Stimulated activated naive B cell treated with anti-CD40 and anti-IgM and Interleukin-4, amounts not matched to agents 10 μg/mL and 1 μg/mL and 100 μg/mL, for 72 hours (primary cell): ENCODE results near the gene VSTM5.
"Not testable (repeated sequence)": the region's sequence is repeated elsewhere in the genome, so short reads cannot be mapped to it uniquely, and the experiment has no call there.

Experiments used
- ATAC-seq, 2 donors: fragments of 150-1000 bp; cut with Tn5 transposase; replicated peaks; 2 replicates each; pipeline ENCODE4 v1.10.0; 2021; ENCODE audit warnings: moderate library complexity in 1 of 2
- DNase-seq: peaks from one replicate; pipeline ENCODE4 v3.0.0; 2021
- H3K27ac Mint-ChIP-seq: one replicate; pipeline ENCODE4 v1.8.0; 2022; ENCODE audit warnings: mild to moderate bottlenecking, mixed read lengths
- H3K27me3 Mint-ChIP-seq, 2 donors: one replicate each; pipeline ENCODE4 v1.8.0; 2022; ENCODE audit warnings: mixed read lengths in 2 of 2
- H3K36me3 Mint-ChIP-seq, 2 donors: one replicate each; pipeline ENCODE4 v1.8.0; 2022; ENCODE audit warnings: mixed read lengths in 2 of 2, mild to moderate bottlenecking in 1 of 2
- H3K4me1 Mint-ChIP-seq, 2 donors: one replicate each; pipeline ENCODE4 v1.8.0; 2022; ENCODE audit warnings: mixed read lengths in 2 of 2, mild to moderate bottlenecking in 1 of 2
- H3K4me3 Mint-ChIP-seq, 2 donors: one replicate each; pipeline ENCODE4 v1.8.0; 2022; ENCODE audit warnings: mild to moderate bottlenecking in 2 of 2, mixed read lengths in 2 of 2, moderate library complexity in 1 of 2
- H3K9me3 Mint-ChIP-seq, 2 donors: one replicate each; pipeline ENCODE4 v1.8.0; 2022; ENCODE audit warnings: mixed read lengths in 2 of 2, mild to moderate bottlenecking in 1 of 2

Gene VSTM5

DNA sequence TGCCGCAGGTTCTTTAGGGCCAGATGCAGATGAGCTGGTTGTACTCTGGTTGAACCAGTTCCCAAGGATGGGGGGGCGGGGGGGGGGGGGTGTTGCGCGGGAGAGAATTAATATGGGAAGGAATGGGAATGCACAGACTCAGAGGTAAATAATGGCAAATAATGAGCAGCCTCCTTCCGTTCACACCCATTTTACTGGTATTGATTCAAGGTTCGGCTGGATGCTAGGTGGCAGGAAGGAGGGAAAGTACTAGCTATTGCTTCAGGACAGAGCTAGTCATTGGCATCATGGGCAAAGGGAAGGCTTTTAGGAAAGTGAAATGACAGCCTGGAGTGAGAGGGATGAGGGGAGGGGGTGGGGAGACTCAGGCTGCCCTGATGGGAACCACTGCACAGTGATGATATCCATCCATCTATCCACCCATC is at the start of gene VSTM5:
Gene VSTM5, minus strand, starts transcription at position 25 of the 425 bp plus-strand sequence. CDS start 116 bp downstream, outside the sequence.
- ATAC-seq (no peak), DNase-seq (no peak)
- peak within 1 kb of the TSS; percentile 56 to 71 for H3K4me3 Mint-ChIP-seq
- H3K36me3 Mint-ChIP-seq = peaks cover 0 to 2% of the 10 kb centered on the region in 2 donors
- peaks cover 25% of the 10 kb centered on the region in 2 donors for H3K27me3 Mint-ChIP-seq
- H3K9me3 Mint-ChIP-seq = no peaks in the 10 kb centered on the region
- no peaks in the 10 kb centered on the region for H3K4me1 Mint-ChIP-seq
- no peak within 1 kb of the TSS for H3K27ac Mint-ChIP-seq

GRCh38 chr11:93895106-93895862 is 44.9 kb upstream of the VSTM5 start:
- DNase-seq = no peak
- peak; percentile 70 to 76 for ATAC-seq
- no peak overlapping the region for H3K4me3 Mint-ChIP-seq
- no peaks in the 10 kb centered on the region for H3K4me1 Mint-ChIP-seq
- H3K27me3 Mint-ChIP-seq = peaks cover 50% of the 10 kb centered on the region in 2 donors
- peaks cover 0 to 3% of the 10 kb centered on the region in 2 donors for H3K9me3 Mint-ChIP-seq
- no peaks in the 10 kb centered on the region for H3K36me3 Mint-ChIP-seq
- no peak overlapping the region for H3K27ac Mint-ChIP-seq

DNA sequence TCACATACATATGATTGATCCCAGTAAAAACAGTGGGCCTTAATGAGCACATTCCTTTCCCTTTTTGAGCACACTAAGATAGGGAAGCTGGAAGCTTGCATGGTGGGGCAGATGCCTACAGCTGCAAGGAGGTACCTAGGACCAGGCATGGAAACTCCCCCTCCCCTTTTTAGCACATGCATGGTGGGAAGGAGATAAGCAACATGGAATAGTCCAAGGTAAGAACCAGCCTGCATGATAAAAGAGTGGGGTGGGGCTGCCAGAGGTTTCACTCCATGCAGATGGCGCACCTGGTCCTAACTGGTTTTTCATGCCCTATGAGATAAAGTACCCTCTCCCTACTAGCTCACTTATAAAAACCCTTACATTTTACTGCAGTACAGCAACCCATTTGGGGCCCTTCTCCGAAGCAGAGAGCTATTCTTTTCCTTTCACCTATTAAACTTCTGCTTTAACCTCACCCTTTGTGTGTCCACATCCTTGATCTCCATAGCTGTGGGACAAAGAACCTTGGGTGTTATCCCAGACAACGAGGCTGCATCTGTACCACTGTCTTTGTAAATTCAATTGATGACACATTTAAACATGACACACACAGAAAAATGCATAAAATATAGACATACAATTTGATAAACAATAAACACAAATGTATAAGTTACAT is 40.1 kb upstream of the VSTM5 start:
- no peak for DNase-seq
- H3K4me1 Mint-ChIP-seq = no peaks in the 10 kb centered on the region
- H3K36me3 Mint-ChIP-seq = no peaks in the 10 kb centered on the region
- H3K4me3 Mint-ChIP-seq = no peak overlapping the region
- ATAC-seq = no peak
- H3K27ac Mint-ChIP-seq = no peak overlapping the region
- peaks cover 32 to 36% of the 10 kb centered on the region in 2 donors for H3K27me3 Mint-ChIP-seq
- peaks cover 0 to 2% of the 10 kb centered on the region in 2 donors for H3K9me3 Mint-ChIP-seq

GRCh38 chr11:93887111-93887510 is 36.7 kb upstream of the VSTM5 start:
- Mint-ChIP-seq H3K36me3 (no peaks in the 10 kb centered on the region), H3K27ac (no peak overlapping the region), H3K27me3 (peaks cover 18 to 29% of the 10 kb centered on the region in 2 donors), H3K4me1 (no peaks in the 10 kb centered on the region), H3K9me3 (peaks cover 4 to 9% of the 10 kb centered on the region in 2 donors), H3K4me3 (no peak overlapping the region)
- ATAC-seq (no peak), DNase-seq (no peak)

DNA sequence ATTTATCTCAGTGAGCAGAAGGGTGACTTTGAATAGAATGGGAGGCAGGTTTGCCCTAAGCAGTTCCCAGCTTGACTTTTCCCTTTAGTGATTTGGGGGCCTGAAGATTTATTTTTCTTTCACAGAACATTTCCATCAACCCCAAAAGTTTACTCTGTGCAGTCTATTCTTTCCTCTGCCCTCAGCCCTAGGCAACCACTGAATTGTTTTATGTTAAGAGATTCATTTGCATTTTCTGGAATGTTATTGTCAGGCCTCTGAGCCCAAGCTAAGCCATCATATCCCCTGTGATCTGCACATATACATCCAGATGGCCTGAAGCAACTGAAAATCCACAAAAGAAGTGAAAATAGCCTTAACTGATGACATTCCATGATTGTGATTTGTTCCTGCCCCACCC is 28.7 kb upstream of the VSTM5 start:
- not testable (repeated sequence) for H3K36me3 Mint-ChIP-seq, H3K4me1 Mint-ChIP-seq, DNase-seq, ATAC-seq, H3K27ac Mint-ChIP-seq, H3K4me3 Mint-ChIP-seq, H3K27me3 Mint-ChIP-seq
- peaks cover 3 to 11% of the 10 kb centered on the region in 2 donors for H3K9me3 Mint-ChIP-seq

DNA sequence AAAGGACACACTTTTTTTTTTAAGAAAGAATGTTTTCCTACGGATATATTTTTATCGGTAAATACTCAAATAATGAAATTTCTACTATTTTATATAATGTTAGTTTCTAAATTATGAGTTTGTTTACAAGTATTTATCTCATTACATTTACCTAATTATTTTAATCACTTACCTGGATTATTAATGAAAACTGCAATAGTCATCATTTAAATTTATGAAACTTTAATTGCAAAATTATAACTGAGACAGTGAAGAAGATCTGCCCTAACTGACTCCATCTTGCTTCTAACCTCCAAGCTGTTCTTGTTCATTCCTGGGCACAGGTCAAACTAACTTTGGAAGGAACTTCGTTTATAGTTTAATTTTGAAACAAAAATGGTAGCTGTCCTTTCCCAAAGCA is 25.2 kb upstream of the VSTM5 start:
- H3K27me3 Mint-ChIP-seq = peaks cover 0 to 7% of the 10 kb centered on the region in 2 donors
- no peak overlapping the region for H3K27ac Mint-ChIP-seq
- no peaks in the 10 kb centered on the region for H3K9me3 Mint-ChIP-seq
- DNase-seq (no peak), ATAC-seq (no peak)
- no peak overlapping the region for H3K4me3 Mint-ChIP-seq
- H3K36me3 Mint-ChIP-seq = no peaks in the 10 kb centered on the region
- H3K4me1 Mint-ChIP-seq = no peaks in the 10 kb centered on the region

- no peak overlapping the region for H3K27ac Mint-ChIP-seq
- peaks cover 0 to 4% of the 10 kb centered on the region in 2 donors for H3K9me3 Mint-ChIP-seq
- DNase-seq = no peak
- H3K27me3 Mint-ChIP-seq = peaks cover 0 to 4% of the 10 kb centered on the region in 2 donors
- H3K36me3 Mint-ChIP-seq = no peaks in the 10 kb centered on the region
- no peak overlapping the region for H3K4me3 Mint-ChIP-seq
- ATAC-seq = no peak
- no peaks in the 10 kb centered on the region for H3K4me1 Mint-ChIP-seq
Measured at GRCh38 chr11:93871526-93871925, 21.1 kb upstream of the VSTM5 start.

- Mint-ChIP-seq H3K36me3 (no peaks in the 10 kb centered on the region), H3K4me1 (no peaks in the 10 kb centered on the region)
- DNase-seq = no peak
Measured at GRCh38 chr11:93870616-93871015, 20.2 kb upstream of the VSTM5 start.

DNA sequence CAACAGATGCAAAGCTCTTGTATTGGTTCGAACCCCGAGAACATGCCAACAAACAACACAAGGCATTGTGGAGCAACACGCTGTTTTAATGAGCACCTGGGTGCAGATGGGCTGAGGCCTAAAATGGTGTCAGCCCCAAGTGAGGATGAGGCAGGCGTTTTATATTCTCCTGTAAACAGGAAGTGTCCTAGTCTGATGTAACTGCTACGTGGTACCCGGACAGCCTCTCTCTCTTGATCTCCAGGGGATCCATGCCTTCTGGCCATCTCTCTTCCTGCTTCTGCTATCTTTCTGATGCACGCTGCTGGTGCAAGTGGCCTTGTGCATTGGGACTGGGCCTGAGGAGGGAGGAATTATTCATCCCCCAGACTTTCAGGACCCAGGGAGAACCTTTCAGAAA is 19.4 kb upstream of the VSTM5 start:
- peaks cover 0 to 4% of the 10 kb centered on the region in 2 donors for H3K9me3 Mint-ChIP-seq
- DNase-seq = no peak
- H3K27ac Mint-ChIP-seq = no peak overlapping the region
- H3K27me3 Mint-ChIP-seq = peaks cover 0 to 4% of the 10 kb centered on the region in 2 donors
- no peak overlapping the region for H3K4me3 Mint-ChIP-seq
- no peak for ATAC-seq
- H3K36me3 Mint-ChIP-seq = no peaks in the 10 kb centered on the region
- no peaks in the 10 kb centered on the region for H3K4me1 Mint-ChIP-seq

More at GRCh38 chr11:93870616-93871015, 20.2 kb upstream of the VSTM5 start:
- no peak for ATAC-seq
- Mint-ChIP-seq H3K27ac (no peak overlapping the region), H3K27me3 (peaks cover 0 to 4% of the 10 kb centered on the region in 2 donors), H3K9me3 (peaks cover 0 to 4% of the 10 kb centered on the region in 2 donors), H3K4me3 (no peak overlapping the region)

GRCh38 chr11:93868404-93868803 is 18.0 kb upstream of the VSTM5 start:
- H3K27ac Mint-ChIP-seq, H3K4me1 Mint-ChIP-seq, H3K27me3 Mint-ChIP-seq, ATAC-seq, H3K4me3 Mint-ChIP-seq, H3K36me3 Mint-ChIP-seq, DNase-seq, H3K9me3 Mint-ChIP-seq: not testable (repeated sequence)

DNA sequence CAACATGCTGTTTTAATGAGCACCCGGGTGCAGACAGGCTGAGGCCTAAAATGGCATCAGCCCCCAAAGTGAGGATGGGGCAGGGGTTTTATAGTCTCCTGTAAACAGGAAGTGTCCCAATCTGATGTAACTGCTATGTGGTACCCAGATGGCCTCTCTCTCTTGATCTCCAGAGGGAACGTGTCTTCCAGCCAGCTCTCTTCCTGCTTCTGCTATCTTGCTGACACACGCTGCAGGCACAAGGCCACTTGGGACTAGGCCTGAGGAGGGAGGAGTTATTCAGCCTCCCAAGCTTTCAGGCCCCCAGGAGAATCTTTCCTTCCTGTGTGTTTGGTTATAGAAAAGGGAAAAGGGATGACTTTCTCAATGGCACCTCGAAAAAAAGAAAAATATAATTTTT is 11.4 kb upstream of the VSTM5 start:
- H3K9me3 Mint-ChIP-seq = no peaks in the 10 kb centered on the region
- no peaks in the 10 kb centered on the region for H3K36me3 Mint-ChIP-seq
- DNase-seq (no peak), ATAC-seq (no peak)
- no peak overlapping the region for H3K27ac Mint-ChIP-seq
- H3K4me1 Mint-ChIP-seq = no peaks in the 10 kb centered on the region
- H3K4me3 Mint-ChIP-seq = no peak overlapping the region
- peaks cover 3 to 4% of the 10 kb centered on the region in 2 donors for H3K27me3 Mint-ChIP-seq

DNA sequence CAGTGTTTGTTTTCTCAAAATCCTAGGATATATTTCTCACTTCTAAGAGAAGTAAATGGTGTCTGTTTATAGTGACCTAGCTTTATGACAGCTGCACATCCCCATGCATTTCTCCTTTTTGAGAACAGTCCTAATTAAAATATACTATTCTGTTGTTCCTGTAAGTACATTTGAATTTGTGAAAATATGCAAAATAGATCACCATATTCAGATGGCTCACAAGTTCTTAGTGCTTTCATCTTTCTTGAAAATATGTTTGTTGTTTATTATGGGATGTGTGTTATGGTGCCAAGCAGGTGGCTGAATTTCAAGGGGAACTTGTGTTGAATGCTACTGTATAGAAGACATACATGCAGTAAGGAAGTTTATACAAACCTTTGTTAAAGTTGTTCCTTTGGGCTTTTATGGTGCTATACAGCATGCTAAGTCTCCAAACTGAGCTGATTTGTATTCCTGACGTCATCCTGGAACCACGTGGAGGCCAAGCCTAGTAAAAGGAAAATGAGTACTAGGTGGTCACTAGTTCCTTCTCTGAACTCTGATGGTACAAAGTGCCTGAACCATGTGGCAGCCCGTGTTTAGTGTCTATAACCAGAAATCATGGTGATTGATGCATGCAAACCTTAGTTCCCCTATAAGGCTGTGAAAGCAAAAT is 7.8 kb upstream of the VSTM5 start:
- no peak overlapping the region for H3K27ac Mint-ChIP-seq
- H3K27me3 Mint-ChIP-seq = peaks cover 0 to under 1% of the 10 kb centered on the region in 2 donors
- ATAC-seq = no peak
- no peaks in the 10 kb centered on the region for H3K36me3 Mint-ChIP-seq
- H3K4me1 Mint-ChIP-seq = no peaks in the 10 kb centered on the region
- H3K4me3 Mint-ChIP-seq = no peak overlapping the region
- no peak for DNase-seq
- H3K9me3 Mint-ChIP-seq = no peaks in the 10 kb centered on the region

- DNase-seq = no peak
- peaks cover 4 to 6% of the 10 kb centered on the region in 2 donors for H3K27me3 Mint-ChIP-seq
Measured at GRCh38 chr11:93857413-93858120, 7.1 kb upstream of the VSTM5 start.

DNA sequence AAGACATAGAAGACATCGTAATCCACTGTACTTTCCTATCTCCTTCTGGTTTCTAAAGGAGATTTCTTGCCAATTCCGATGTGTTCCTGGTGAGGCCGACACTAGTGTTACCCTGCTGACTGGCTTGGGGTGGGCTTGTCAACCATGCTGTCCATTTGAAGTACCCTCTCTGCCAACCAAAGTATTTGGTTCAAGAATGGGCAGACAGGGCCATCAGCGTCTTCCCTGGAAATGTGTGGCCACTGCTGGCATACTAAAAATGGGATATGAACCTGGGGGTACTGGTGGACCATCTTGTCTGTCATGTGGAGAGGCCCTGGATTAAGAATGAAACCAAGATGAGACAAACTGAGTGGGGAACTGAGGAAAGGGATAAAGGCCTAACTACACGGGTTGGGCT is 1.8 kb upstream of the VSTM5 start:
- H3K27me3 Mint-ChIP-seq = peaks cover 21 to 25% of the 10 kb centered on the region in 2 donors
- H3K4me1 Mint-ChIP-seq = no peaks in the 10 kb centered on the region
- ATAC-seq = no peak

More at GRCh38 chr11:93857413-93858120, 7.1 kb upstream of the VSTM5 start:
- Mint-ChIP-seq H3K9me3 (no peaks in the 10 kb centered on the region), H3K27ac (no peak overlapping the region), H3K4me1 (no peaks in the 10 kb centered on the region), H3K36me3 (no peaks in the 10 kb centered on the region), H3K4me3 (no peak overlapping the region)
- no peak for ATAC-seq

More for the DNA sequence above, 1.8 kb upstream of the VSTM5 start:
- Mint-ChIP-seq H3K4me3 (no peak overlapping the region), H3K27ac (no peak overlapping the region), H3K9me3 (no peaks in the 10 kb centered on the region), H3K36me3 (peaks cover 0 to 2% of the 10 kb centered on the region in 2 donors)
- DNase-seq = no peak
